HS-5 (cell line): ENCODE data around the gene HOXB7.

Experiments
- DNase-seq: peaks from one replicate; pipeline ENCODE4 v3.0.0-alpha.2; 2012; ENCODE audit warnings: low read depth

The HOXB7 gene

DNA sequence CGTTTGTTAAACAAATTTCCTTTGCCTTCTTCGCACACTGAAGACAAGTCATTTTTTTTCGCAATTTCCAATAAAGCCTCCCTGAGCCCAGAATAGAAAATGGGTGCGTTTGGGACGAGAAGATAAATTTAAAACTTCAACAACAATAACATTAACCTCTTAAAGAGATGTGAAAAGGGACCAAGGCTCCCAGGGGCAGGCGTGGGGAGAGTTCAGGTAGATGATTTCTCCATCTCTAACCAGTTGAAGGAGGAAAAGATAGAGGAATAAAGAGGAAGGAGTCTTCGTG lies 31.4 kb downstream of the HOXB7 start:
- DNase-seq: no peak

DNA sequence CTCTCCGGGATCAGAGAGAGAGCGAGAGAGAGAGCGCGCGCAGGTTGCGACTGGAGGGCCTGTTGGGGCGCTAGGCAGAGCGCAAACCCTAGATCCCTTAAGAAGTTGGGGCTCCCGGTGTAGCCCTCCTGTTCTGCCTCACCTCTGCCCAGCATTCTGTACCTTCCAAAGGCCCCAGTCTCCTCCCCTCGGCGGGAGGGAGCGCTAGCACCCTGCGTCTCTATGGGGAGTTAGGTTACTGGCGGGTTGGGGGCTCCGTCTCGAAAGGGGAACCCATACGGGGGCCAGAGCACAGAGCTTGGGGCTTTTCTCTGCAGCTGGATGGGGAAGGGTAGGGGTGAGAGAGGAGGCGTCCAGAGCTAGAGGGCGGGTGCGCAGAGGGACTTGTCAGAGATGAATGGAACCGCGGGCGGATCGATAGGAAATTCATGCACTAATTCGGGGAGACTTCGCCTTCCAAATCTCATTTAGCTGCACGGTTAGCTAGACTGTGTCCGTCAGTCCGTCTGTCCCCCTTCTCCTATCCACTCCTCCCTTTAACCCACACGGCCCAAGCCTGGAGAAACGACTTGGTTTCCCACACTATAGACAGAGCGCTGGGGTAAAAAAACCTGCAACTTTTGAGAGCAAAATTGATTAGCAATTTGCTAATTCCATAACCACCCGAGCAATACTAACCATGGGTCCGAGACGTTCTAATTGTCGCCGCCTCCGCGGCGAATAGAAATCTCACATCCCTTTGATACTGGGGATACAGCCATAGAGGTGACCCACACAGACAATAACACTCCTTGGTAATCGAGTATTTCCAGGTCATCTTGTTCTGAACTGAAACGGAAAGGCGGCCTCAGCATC lies 32.0 kb downstream of the HOXB7 start:
- no peak for DNase-seq

DNA sequence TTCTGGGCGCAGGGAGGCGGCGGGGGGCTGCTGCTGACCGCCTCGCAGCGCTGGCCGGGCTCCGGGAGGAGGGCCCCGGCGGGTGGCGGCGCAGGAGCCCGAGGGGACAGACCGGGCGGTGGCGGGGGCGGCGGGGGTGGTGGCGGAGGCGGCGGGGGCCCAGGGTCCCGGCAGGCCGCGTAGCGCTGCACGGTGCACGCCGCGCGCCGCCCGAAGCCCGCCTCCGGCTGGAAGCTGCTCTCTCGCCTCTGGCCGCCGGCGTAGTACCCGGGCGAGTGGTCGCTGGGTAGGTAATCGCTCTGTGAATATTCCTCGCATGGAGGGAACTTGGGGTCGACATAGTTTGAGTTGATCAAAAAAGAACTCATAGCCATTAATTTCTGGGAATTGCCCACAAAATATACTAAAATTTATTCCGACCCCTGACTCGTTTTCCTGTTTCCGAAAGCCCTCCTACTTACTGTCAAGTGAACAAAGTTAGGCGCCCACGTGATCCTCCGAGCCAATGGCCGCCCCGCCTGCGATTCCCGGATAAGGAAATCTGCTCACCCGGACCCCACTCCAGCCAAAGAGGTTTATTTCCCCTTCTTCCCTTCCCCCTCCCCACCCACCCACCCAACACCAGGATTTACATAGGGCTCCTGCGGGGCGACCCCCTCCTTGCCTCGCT lies 32.7 kb downstream of the HOXB7 start, which contains the start of gene HOXB4:
HOXB4 (minus strand) TSS at position 405 of the 670 bp plus-strand sequence; CDS start at position 374, 31 bp downstream.
- no peak for DNase-seq

DNA sequence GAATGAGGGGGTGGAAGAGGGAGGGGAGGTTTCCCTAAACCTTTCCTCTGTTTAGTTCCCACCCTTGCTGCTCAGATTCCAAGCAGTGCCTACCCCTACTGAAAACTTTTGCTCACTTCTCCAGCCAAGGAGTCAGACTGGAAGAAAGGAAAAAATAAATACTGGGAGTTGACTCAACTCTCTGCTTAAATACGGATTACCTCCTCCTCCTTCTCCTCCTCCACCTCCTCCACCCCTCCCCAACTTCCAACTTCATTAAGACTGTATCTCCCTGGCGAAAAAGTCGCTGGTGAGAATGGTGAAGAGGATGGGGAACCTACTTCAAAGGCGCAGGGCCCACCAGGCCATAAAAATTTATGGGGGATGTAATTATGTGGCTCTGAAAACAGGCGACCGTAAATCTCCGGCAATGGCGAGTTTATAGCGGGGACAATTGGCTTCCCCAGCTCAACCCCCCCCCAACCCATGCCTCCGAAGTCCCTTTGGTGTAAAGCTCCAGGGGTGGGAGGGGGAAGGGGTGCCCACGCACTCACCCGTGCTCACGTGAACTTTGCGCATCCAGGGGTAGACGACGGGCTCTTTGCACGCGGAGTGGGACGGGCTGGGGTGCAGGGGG lies 33.4 kb downstream of the HOXB7 start:
- no peak for DNase-seq

DNA sequence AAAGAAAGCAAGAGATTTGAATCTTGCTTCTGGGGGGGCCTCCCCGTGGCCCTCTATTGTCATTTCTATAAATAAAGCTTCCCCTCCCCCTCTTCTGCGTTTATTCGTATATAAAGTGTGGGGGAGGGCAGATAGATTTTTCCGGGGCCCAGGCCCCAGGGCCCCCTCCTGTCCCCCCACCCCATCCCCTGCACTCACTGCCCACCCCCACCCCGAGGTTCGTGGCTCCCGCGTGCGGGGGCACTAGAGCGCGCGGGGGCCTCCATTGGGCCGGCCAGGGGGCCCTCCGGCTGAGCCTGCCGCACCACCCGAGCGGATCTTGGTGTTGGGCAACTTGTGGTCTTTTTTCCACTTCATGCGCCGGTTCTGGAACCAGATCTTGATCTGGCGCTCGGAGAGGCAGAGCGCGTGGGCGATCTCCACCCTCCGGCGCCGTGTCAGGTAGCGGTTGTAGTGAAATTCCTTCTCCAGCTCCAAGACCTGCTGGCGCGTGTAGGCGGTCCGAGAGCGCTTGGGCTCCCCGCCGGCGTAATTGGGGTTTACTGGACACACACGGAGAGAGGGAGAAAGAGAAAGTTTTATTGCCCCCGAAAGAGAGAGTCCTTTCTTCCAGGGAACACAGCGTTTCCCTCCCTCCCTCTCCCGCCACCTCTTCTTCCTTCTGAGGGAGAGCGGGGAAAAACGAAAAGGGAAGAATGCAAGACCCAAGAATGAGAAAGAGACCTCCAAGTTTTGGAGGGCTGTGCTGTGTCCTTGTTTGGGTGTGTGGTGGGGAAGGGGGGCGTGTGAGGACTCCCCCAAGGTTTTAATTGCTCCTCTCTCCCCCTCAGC lies 34.1 kb downstream of the HOXB7 start:
- DNase-seq: no peak

DNA sequence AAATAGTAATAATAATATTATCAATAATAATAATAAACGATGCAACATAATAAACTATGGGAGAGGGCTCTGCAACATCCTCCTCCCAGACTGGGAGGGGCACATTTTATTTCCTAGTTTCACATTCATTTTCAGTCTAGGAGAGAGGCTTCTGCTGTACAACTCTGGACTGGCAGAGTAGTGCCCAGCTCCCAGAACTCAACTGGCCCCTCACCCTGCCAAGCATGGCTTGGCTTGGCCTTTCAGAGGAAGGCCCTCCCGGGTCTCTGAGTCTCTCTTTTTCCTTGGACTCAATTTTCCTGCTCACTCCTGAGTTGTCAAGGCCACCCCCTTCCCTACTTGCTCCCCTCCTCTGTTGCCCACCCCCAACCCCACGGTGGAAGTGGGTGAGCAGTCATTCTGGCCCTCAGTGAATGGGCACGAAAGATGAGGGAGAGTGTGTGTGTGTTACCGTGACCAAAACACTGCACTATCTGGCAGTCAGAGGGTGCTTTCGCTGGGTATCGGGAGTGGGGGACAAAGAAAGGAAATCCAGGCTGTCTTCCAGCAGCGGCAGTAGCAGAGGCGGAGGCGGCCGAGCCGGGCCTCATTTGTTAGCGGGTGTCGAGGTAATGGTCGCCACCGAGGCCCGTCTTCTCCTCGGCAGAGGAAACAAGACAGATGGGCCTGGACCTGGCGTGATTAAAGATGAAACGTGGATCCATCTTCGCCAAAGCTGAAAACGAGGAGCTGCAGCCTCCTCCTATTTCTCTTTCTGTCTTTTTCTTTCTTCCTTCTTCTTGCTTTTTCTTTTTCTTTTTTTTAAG lies 34.9 kb downstream of the HOXB7 start:
- no peak for DNase-seq

DNA sequence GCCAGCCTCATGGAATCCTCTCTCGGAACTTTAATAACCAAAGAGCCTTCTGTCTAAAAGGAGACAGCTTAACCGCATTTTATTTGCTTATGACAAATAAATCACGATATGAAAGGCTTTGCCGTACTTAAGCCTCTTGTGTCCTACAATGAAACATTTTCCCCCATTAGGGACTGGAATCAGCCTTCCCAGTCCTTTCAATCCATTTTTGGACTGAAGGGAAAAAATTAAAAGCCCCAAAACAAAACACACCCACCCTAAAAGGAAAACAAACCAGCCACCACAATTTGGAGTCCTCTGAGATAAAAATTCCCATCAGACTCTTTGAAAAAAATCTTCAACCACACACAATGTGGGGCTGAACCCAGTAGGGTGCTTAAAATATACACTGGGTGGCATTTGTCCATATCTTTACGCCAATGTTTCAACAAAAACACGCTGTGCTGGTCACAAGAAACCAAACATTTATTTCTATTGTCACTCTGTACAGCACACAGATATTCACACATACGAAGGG lies 35.7 kb downstream of the HOXB7 start:
- no peak for DNase-seq

DNA sequence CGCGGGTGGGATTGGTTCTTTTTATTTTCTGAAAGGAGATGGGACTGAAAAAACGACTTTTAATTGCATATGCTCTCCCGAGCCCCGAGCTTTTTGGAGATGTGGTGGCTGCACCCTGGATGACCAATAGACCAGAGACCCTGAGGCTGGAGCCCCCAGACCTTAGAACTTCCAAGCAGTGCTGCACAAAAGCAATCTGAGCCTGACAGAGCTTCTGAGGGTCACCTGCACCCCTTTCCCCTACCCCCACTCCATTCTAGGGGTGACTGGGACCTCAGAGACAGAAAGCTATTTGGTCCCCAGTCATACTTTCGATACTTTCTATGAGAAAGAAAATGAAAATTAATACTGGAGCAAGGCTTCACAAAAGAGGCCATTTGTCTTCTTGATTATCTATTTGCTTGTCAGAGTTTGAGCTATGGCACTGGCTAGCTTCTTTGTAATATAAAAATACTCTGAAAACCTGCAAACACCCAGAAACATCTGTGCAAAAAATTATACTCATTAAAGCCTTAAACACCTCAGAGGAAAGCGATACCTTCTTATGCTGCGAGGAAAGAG lies 36.2 kb downstream of the HOXB7 start:
- DNase-seq: no peak

DNA sequence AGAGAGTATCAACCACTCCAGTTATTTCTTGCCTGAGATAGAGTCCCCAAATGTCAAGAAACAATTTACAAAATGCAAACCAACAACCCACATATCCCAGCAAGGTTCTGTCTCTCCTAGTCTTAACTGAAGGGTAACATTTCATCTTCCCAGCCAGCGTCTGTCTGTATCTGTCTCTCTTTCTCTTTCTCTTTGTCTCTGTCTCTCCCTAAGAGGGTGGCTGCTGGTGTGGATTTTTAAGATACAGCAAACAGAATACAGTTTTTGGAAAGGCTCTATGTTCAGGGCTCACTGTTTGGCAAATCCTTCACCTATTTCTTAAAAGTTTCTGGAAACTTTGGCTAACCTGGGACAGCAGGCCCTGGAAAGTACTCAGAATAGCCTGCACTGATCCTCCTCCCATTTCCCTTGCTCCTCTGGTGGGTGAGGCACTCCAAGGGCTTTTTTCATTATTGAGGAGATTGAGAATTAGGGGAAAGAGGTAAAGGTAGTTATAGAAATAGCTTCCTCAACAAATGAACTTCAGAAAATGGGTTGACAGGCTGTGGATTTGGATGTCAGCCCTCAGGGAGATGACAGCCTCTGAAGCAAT lies 38.9 kb downstream of the HOXB7 start:
- no peak for DNase-seq

DNA sequence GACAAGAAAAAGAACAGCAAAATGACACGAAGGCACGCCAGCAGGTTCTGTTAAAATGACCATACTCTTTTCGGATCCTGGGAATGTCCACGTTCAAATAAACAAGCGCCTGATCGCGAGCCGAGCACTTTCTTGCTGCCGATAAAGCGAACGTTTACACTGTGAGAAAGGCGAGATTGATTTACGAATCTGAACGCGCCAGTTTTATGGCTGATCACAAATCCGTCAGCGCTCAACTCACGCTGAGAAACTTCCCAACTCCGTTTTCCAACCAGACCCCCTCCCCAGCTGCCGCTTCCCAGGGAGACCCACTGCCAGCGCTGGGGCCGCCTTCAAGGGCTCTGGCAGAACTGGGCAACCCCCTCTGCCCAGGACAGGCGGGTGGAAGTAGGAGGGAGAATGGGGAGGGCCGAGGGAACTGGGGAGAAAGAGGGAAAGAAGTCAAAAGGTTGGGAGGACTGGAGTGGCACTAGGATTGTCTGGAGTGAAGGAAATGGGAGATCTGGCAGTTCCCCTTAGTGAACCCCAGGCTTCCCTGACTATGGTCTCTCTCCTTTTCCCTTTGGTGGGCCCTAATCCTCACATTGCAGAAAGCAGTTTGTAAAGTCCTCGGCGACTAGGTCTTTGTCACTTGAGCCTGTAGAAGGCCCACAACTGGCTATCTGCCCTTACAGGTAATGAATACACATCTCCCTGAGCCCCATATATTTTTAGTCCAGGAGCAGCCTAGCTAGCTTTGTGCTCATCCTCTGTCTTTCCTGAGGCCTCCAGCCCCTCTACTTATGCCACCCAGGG lies 39.6 kb downstream of the HOXB7 start:
- no peak for DNase-seq

DNA sequence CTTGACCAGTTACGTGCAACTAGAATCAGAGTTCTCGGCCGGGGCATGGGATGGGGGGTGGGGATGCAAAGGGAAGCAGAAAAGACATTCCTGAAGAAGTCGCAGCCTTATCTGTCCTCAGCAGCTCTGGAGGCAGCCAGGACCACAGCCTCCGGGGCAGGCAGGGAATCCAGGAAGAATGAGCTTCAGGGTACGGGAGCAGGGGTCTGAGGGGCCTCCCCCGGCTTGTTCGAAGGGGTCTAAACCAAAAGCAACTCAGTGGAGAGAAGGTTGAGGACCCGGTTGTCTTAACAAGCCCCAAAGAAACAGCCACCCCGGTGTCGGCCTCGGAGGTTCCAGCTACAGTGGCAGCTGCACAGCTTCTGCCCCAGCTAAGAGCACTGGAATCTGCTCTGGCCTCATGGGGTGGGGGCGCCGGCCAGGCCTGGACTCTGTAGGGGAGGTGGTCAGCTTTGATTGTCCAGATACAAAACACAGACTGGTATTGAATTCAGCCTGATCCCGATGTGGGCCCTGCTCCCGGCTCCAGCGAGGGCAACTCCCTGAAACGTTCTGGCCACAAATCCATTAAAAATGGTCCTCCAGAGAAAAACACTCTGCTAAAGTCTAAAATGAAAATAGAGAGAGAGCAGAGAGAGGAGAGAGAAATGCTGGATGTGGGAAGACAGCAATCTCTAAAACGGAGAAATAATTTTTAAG lies 40.3 kb downstream of the HOXB7 start:
- DNase-seq: no peak

DNA sequence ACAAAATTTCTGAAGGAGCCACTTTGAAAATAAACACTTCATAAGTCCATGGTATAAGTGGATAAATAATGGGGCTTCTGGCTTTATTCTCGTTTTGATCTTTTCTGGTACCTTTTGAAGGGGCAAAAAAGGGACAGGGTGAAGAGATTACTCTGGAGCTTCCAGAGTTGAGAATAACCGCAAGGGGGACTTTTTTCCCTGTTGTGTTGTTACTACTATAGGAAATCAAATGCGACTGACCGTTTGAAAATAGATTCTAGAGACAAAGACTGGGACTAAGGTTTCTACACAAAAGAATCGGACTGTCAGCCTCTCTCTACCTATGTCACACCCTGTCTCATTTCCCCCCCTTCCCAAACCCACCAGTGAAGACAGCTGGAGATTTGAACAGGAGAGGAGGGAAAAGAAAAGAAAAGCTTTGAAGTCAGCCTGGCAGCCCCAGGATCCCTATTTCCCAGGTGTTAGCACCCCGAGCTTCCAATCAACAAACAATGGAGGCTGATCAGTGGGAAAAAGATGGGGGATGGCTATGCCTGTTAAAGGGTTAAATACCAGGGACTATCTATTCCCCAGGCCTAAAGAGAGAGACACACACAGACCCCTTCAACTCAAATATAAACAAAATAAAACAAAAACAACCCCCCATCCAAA lies 41.0 kb downstream of the HOXB7 start:
- no peak for DNase-seq

DNA sequence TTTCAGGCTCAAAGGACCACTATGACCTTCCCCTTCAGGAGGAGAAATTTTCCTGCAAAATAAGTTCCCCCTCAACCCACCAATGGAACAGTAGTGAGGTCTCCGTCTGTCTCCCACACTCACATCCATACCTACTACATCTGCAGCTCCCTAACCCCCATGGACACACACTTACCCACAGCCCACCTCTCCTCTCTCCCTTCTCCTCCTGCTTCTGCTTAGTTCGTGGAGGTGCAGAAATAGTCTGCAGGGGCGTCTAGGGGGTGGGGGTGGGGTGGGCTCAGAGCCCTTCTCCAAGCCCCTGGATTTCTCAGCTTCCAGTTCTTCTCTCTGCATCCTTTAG lies 41.6 kb downstream of the HOXB7 start:
- no peak for DNase-seq

DNA sequence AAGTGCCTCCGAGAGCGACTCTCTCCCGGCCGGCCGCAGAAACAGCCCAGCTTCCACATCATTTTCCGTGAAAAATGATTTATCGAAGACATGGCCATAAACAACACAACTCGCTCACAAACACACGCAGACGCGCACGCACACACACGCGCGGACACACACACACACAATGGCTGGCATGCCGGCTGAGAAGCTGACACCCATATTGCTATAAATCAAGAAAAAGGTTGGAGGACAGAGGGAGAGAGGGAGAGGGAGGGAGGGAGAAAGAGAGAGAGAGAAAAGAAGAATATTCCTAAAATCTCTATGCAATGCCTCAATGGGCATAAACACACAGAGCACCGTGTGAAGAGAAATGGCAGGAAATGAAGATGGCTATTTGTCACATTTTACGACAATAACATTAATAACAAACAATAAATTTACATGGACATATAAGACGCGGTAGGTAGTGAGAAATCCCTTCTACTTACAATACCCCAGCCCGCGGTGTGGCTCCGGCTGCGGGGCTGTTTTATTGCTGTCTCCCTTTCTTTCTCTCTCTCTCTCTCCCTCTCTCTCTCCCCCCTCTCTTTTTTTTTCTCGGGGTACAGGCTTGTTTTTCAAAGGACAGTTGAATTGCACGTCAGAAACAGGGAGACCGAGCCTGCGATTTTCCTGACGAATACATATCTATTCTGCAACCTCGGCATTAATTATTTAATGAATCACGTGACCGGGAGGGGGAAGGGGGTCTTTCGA lies 42.1 kb downstream of the HOXB7 start:
- DNase-seq: no peak

DNA sequence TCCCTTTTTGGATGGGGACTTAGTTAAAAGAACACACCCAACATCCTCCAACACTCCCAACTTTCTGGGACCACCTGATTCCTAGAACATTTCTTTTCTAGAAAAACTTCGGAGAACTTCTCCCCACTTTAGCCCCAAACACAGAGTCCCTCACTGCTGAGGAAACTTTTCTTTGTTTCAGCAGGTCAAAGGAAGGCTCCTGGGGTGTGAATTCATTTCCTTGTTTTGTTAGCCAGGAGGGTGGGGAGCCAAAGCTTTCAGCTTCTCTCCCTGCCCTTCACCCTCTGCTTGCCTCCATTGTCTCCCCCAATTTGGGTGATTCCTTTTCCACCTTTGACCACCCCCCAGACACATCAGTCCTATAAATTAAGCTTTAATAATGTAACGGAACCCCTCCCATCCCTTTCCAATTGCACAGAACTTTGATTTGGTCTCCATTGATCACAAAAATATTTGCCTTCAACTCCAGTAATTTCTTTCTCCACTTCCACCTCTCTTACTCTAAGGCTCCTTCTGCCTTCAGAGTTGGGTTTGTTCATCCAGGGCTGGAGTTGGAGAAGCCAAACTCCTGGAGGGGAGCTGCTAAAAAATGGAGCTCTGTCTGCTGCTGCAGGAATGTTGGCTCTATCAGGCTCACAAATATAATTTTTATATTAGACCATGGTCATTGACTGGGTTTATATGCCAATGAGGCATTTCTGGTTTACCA lies 43.0 kb downstream of the HOXB7 start:
- no peak for DNase-seq

DNA sequence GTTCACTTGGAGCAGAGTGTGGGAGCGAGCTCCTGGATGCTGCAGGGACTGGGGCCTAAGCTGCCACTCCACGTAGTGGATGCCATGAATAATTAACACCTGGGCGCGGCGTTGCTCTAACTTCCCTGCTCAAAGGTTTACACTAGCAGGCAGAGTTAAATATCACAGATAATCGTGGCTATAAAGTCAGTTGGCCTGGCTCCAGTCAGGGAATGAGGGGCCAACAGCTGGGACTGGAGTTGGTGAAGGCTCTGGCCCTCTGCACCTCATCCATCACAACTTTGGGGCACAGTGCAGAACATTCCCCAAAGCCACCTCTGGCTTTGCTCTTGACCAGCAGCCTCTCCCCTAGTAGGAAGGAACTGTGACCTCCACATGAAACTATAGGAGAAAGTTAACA lies 43.6 kb downstream of the HOXB7 start:
- DNase-seq: no peak

DNA sequence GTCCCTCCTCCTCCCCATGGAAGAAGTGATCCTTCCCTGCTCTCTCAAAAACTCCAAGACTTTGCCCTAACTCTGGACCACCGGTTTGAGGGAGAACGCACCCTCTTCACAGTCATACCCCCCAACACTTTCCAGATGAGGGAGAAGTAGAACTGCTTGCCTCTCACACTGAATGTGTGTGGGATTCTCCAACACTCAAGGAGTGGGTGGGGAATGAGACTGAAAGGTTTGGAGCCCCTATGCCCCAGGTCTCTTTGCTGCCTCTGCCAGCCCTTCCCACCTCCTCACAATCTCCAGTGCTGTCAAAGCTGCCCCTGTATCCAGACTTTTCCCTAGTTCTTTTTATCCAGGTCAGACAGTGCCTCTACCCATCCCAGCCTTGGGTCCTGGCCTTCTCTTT lies 44.1 kb downstream of the HOXB7 start:
- DNase-seq: no peak
